GM10266 (cell line): ENCODE results near the gene TCF4.

Experiments used
- DNase-seq: peaks from one replicate; pipeline ENCODE4 v3.0.0; 2012; ENCODE audit errors: extremely low spot score
- CTCF ChIP-seq: IDR thresholded peaks from 2 replicates; pipeline ENCODE4 v1.5.1; 2012; ENCODE audit warnings: mild to moderate bottlenecking, low read depth; ENCODE audit not compliant: control insufficient read depth, insufficient read depth; ENCODE audit errors: missing control alignments

TCF4 gene

GRCh38 chr18:55577812-55578539 lies 10.0 kb downstream of the TCF4 start:
- TF ChIP-seq CTCF: no peak
- no peak for DNase-seq

- DNase-seq: no peak
- TF ChIP-seq CTCF: no peak
Observed at GRCh38 chr18:55576001-55576400, 12.0 kb downstream of the TCF4 start.

- no peak for DNase-seq
- no peak for TF ChIP-seq CTCF
Observed at GRCh38 chr18:55575066-55575465, 12.9 kb downstream of the TCF4 start.

GRCh38 chr18:55573386-55573785 lies 14.6 kb downstream of the TCF4 start:
- DNase-seq: no peak
- TF ChIP-seq CTCF: no peak

- no peak for TF ChIP-seq CTCF
- no peak for DNase-seq
Observed at GRCh38 chr18:55570966-55571365, 17.0 kb downstream of the TCF4 start.

GRCh38 chr18:55566456-55566935 lies 21.5 kb downstream of the TCF4 start:
- TF ChIP-seq CTCF: no peak
- no peak for DNase-seq

GRCh38 chr18:55559739-55560138 lies 28.3 kb downstream of the TCF4 start:
- no peak for DNase-seq
- TF ChIP-seq CTCF: no peak
